Measurements from ENCODE around the gene RAB3B.
"Not testable (repeated sequence)": the region's sequence is repeated elsewhere in the genome, so short reads cannot be mapped to it uniquely, and the experiment has no call there.

Gene RAB3B

GRCh38 chr1:51982161-51982560, 8.3 kb downstream of the RAB3B start:
- TF ChIP-seq POLR2AphosphoS5 (IDR thresholded peaks at IDR 0.05; ENCODE audit: low read depth, low read length) (no peak), TAF1 (IDR thresholded peaks at IDR 0.05; ENCODE audit: borderline replicate concordance, low read depth, low read length) (no peak), POLR2A (IDR thresholded peaks at IDR 0.05; ENCODE audit: low read depth, low read length) (no peak)
- DNase-seq (ENCODE audit: insufficient read length): no peak
- no peak for FAIRE-seq

GRCh38 chr1:51981555-51981954, 8.9 kb downstream of the RAB3B start:
- TF ChIP-seq TAF1 (IDR thresholded peaks at IDR 0.05; ENCODE audit: borderline replicate concordance, low read depth, low read length): no peak
- no peak for TF ChIP-seq POLR2AphosphoS5 (IDR thresholded peaks at IDR 0.05; ENCODE audit: low read depth, low read length)
- no peak for TF ChIP-seq POLR2A (IDR thresholded peaks at IDR 0.05; ENCODE audit: low read depth, low read length)
- no peak for DNase-seq (ENCODE audit: insufficient read length)
- FAIRE-seq: no peak

GRCh38 chr1:51978099-51978498, 12.4 kb downstream of the RAB3B start:
- no peak for DNase-seq (ENCODE audit: insufficient read length)
- FAIRE-seq: no peak
- no peak for TF ChIP-seq POLR2A (IDR thresholded peaks at IDR 0.05; ENCODE audit: low read depth, low read length)
- no peak for TF ChIP-seq POLR2AphosphoS5 (IDR thresholded peaks at IDR 0.05; ENCODE audit: low read depth, low read length)
- TF ChIP-seq TAF1 (IDR thresholded peaks at IDR 0.05; ENCODE audit: borderline replicate concordance, low read depth, low read length): no peak

- FAIRE-seq (no peak), DNase-seq (ENCODE audit: insufficient read length) (no peak)
- TF ChIP-seq POLR2AphosphoS5 (IDR thresholded peaks at IDR 0.05; ENCODE audit: low read depth, low read length): no peak
- no peak for TF ChIP-seq TAF1 (IDR thresholded peaks at IDR 0.05; ENCODE audit: borderline replicate concordance, low read depth, low read length)
- no peak for TF ChIP-seq POLR2A (IDR thresholded peaks at IDR 0.05; ENCODE audit: low read depth, low read length)
Measured at GRCh38 chr1:51976846-51977602, 13.5 kb downstream of the RAB3B start.

GRCh38 chr1:51973587-51974474, 16.7 kb downstream of the RAB3B start:
- FAIRE-seq: peak; percentile 17
- TF ChIP-seq POLR2AphosphoS5 (IDR thresholded peaks at IDR 0.05; ENCODE audit: low read depth, low read length): no peak
- TF ChIP-seq POLR2A (IDR thresholded peaks at IDR 0.05; ENCODE audit: low read depth, low read length): no peak
- no peak for TF ChIP-seq TAF1 (IDR thresholded peaks at IDR 0.05; ENCODE audit: borderline replicate concordance, low read depth, low read length)
- DNase-seq (ENCODE audit: insufficient read length): no peak

- no peak for TF ChIP-seq POLR2AphosphoS5 (IDR thresholded peaks at IDR 0.05; ENCODE audit: low read depth, low read length)
- no peak for DNase-seq (ENCODE audit: insufficient read length)
- FAIRE-seq: no peak
Measured at GRCh38 chr1:51969038-51969705, 21.3 kb downstream of the RAB3B start.

GRCh38 chr1:51968632-51969031, 21.9 kb downstream of the RAB3B start:
- TF ChIP-seq TAF1 (IDR thresholded peaks at IDR 0.05; ENCODE audit: borderline replicate concordance, low read depth, low read length): no peak
- TF ChIP-seq POLR2A (IDR thresholded peaks at IDR 0.05; ENCODE audit: low read depth, low read length): no peak
- TF ChIP-seq POLR2AphosphoS5 (IDR thresholded peaks at IDR 0.05; ENCODE audit: low read depth, low read length): no peak
- DNase-seq (ENCODE audit: insufficient read length) (no peak), FAIRE-seq (no peak)

GRCh38 chr1:51967213-51967791, 23.2 kb downstream of the RAB3B start:
- not testable (repeated sequence) for DNase-seq (ENCODE audit: insufficient read length); FAIRE-seq

GRCh38 chr1:51966559-51966958, 23.9 kb downstream of the RAB3B start:
- DNase-seq (ENCODE audit: insufficient read length) (no peak), FAIRE-seq (no peak)
- no peak for TF ChIP-seq TAF1 (IDR thresholded peaks at IDR 0.05; ENCODE audit: borderline replicate concordance, low read depth, low read length)
- TF ChIP-seq POLR2AphosphoS5 (IDR thresholded peaks at IDR 0.05; ENCODE audit: low read depth, low read length): no peak
- TF ChIP-seq POLR2A (IDR thresholded peaks at IDR 0.05; ENCODE audit: low read depth, low read length): no peak

- no peak for FAIRE-seq
- no peak for DNase-seq (ENCODE audit: insufficient read length)
- TF ChIP-seq POLR2A (IDR thresholded peaks at IDR 0.05; ENCODE audit: low read depth, low read length): no peak
- no peak for TF ChIP-seq POLR2AphosphoS5 (IDR thresholded peaks at IDR 0.05; ENCODE audit: low read depth, low read length)
- no peak for TF ChIP-seq TAF1 (IDR thresholded peaks at IDR 0.05; ENCODE audit: borderline replicate concordance, low read depth, low read length)
Measured at GRCh38 chr1:51964309-51964696, 26.2 kb downstream of the RAB3B start.

GRCh38 chr1:51963592-51964308, 26.8 kb downstream of the RAB3B start:
- TF ChIP-seq POLR2A (IDR thresholded peaks at IDR 0.05; ENCODE audit: low read depth, low read length) (no peak), POLR2AphosphoS5 (IDR thresholded peaks at IDR 0.05; ENCODE audit: low read depth, low read length) (no peak), TAF1 (IDR thresholded peaks at IDR 0.05; ENCODE audit: borderline replicate concordance, low read depth, low read length) (no peak)
- FAIRE-seq (no peak), DNase-seq (ENCODE audit: insufficient read length) (no peak)

All from GM12892 (cell line).